Esophagus muscularis mucosa (tissue), 4 donors: ENCODE results near the gene BBLN. TPM values are rescaled to one million over a fixed set of nuclear protein-coding genes. Genes with fewer than 3 reads are reported as not detected.
"Not testable (repeated sequence)": the region's sequence is repeated elsewhere in the genome, so short reads cannot be mapped to it uniquely, and the experiment has no call there.

Experiments
- DNase-seq: peaks from one replicate; pipeline ENCODE4 v3.0.0-alpha.2; 2017; ENCODE audit errors: extremely low spot score
- H3K27ac ChIP-seq, 4 donors: fragments of 200-600 bp; sonication (generic); replicated peaks in 1 of 4; 1 replicate in 3 of 4; 2 replicates in 1 of 4; pipeline ENCODE4 v1.5.1; 2016 to 2019; ENCODE audit warnings: mild to moderate bottlenecking in 1 of 4
- H3K27me3 ChIP-seq, 4 donors: fragments of 200-600 bp; sonication (generic); one replicate each; pipeline versions ENCODE4 v1.5.1 to v1.6.0; 2016 to 2019
- H3K36me3 ChIP-seq, 4 donors: fragments of 200-600 bp; sonication (generic); one replicate each; pipeline ENCODE4 v1.5.1; 2016 to 2019
- H3K4me1 ChIP-seq, 4 donors: fragments of 200-600 bp; sonication (generic); one replicate each; pipeline ENCODE4 v1.5.1; 2016 to 2019
- H3K4me3 ChIP-seq, 4 donors: fragments of 200-600 bp; sonication (generic); 1 replicate in 2 of 4; 2 replicates in 2 of 4; pipeline ENCODE4 v1.5.1; 2016 to 2019; ENCODE audit warnings: mild to moderate bottlenecking in 4 of 4, moderate library complexity in 1 of 4
- H3K9me3 ChIP-seq, 4 donors: fragments of 200-600 bp; sonication (generic); 1 replicate in 3 of 4; 2 replicates in 1 of 4; pipeline ENCODE4 v1.5.1; 2016 to 2019
- CTCF ChIP-seq, 3 experiments: fragments of 200-600 bp in 2 of 3; fragments of 450-650 bp in 1 of 3; sonication (generic) in 2 of 3; IDR thresholded peaks; one replicate each; pipeline ENCODE4 v1.5.1; 2017 to 2019; ENCODE audit warnings: antibody characterized with exemption in 3 of 3, mild to moderate bottlenecking in 2 of 3, moderate library complexity in 1 of 3
- EP300 ChIP-seq: sonication (generic); formaldehyde crosslinking; IDR thresholded peaks from one replicate; pipeline ENCODE4 v1.6.1; 2017; ENCODE audit warnings: antibody characterized with exemption
- POLR2A ChIP-seq: fragments of 450-650 bp; IDR thresholded peaks from one replicate; pipeline ENCODE4 v1.6.1; 2017; ENCODE audit warnings: antibody characterized with exemption, moderate library complexity, mild to moderate bottlenecking, low read depth
- POLR2AphosphoS5 ChIP-seq, 2 donors: sonication (generic); formaldehyde crosslinking; IDR thresholded peaks; one replicate each; pipeline ENCODE4 v1.6.1; 2017; ENCODE audit warnings: antibody characterized with exemption in 2 of 2
- WGBS: methylation state at CpG from one replicate; pipeline ENCODE4 v1.1.5; 2018; 5-methylcytosine and 5-hydroxymethylcytosine counted together
- intact Hi-C: fragments of 100-400 bp; cut with DNase I; formaldehyde crosslinking; loops from one replicate; pipeline ENCODE4 v1.15.1; 2023
- total RNA-seq, 4 donors: library from RNA; depleted of rRNA; stranded (reverse); fragments of >200 nt; gene quantifications; one replicate each; pipeline versions ENCODE4 v1.1.0 to v1.2.1, GENCODE V29; 2016

BBLN gene
- total RNA-seq, 4 donors from 2014 or later = 132 to 213 (median 148) TPM

GRCh38 chr9:128175726-128176125 lies 15.7 kb downstream of the BBLN start:
- no peak for DNase-seq
- no peaks in the 10 kb centered on the region for H3K9me3 ChIP-seq
- no peaks in the 10 kb centered on the region for H3K27me3 ChIP-seq
- no peak overlapping the region for H3K27ac ChIP-seq
- no peak overlapping the region for H3K4me3 ChIP-seq
- no peaks in the 10 kb centered on the region for H3K4me1 ChIP-seq
- H3K36me3 ChIP-seq = peaks cover 59 to 87% (median 78%) of the 10 kb centered on the region in 4 donors
- TF ChIP-seq POLR2A (no peak), CTCF (IDR thresholded peaks at IDR 0.05) (no peak), EP300 (no peak), POLR2AphosphoS5 (IDR thresholded peaks at IDR 0.05) (no peak)
- intact Hi-C loops = no loop called here
- 100% methylated on average over 2 of the region's 2 CpGs for WGBS

- Histone ChIP-seq H3K4me3 (no peak overlapping the region), H3K9me3 (no peaks in the 10 kb centered on the region), H3K36me3 (peaks cover 59 to 90% (median 86%) of the 10 kb centered on the region in 4 donors), H3K27me3 (no peaks in the 10 kb centered on the region), H3K27ac (no peak overlapping the region), H3K4me1 (peaks cover 0 to 4% (median 2%) of the 10 kb centered on the region in 4 donors)
- WGBS = 96% methylated on average over 4 of the region's 11 CpGs
- TF ChIP-seq POLR2A (no peak), POLR2AphosphoS5 (IDR thresholded peaks at IDR 0.05) (no peak), CTCF (IDR thresholded peaks at IDR 0.05) (no peak), EP300 (no peak)
- intact Hi-C loops = no loop called here
- DNase-seq = no peak
Observed at GRCh38 chr9:128178806-128179431, 18.9 kb downstream of the BBLN start.

GRCh38 chr9:128180001-128180400 lies 19.9 kb downstream of the BBLN start:
- peaks cover 60 to 90% (median 85%) of the 10 kb centered on the region in 4 donors for H3K36me3 ChIP-seq
- no peaks in the 10 kb centered on the region for H3K27me3 ChIP-seq
- intact Hi-C loops = no loop called here
- H3K4me3 ChIP-seq = no peak overlapping the region
- no peak for DNase-seq
- H3K4me1 ChIP-seq = peaks cover 0 to 4% (median 2%) of the 10 kb centered on the region in 4 donors
- TF ChIP-seq POLR2A (no peak), EP300 (no peak), POLR2AphosphoS5 (IDR thresholded peaks at IDR 0.05) (no peak), CTCF (IDR thresholded peaks at IDR 0.05) (no peak)
- WGBS = 90% methylated on average over 8 of the region's 8 CpGs
- no peak overlapping the region for H3K27ac ChIP-seq
- no peaks in the 10 kb centered on the region for H3K9me3 ChIP-seq

- no peak overlapping the region for H3K4me3 ChIP-seq
- intact Hi-C loops = no loop called here
- no peak for TF ChIP-seq CTCF (IDR thresholded peaks at IDR 0.05)
- TF ChIP-seq EP300 = no peak
- TF ChIP-seq POLR2A = no peak
- TF ChIP-seq POLR2AphosphoS5 (IDR thresholded peaks at IDR 0.05) = no peak
- H3K4me1 ChIP-seq = peaks cover 0 to 4% (median 2%) of the 10 kb centered on the region in 4 donors
- no peaks in the 10 kb centered on the region for H3K9me3 ChIP-seq
- peaks cover 60 to 90% (median 85%) of the 10 kb centered on the region in 4 donors for H3K36me3 ChIP-seq
- 95% methylated on average over 8 of the region's 8 CpGs for WGBS
- no peak for DNase-seq
- no peaks in the 10 kb centered on the region for H3K27me3 ChIP-seq
- H3K27ac ChIP-seq = no peak overlapping the region
Observed at GRCh38 chr9:128180447-128180846, 20.4 kb downstream of the BBLN start.

- DNase-seq, intact Hi-C loops, H3K9me3 ChIP-seq, H3K4me1 ChIP-seq, H3K4me3 ChIP-seq, H3K27me3 ChIP-seq: not testable (repeated sequence)
- peak; percentile 36 to 58 (median 57) for TF ChIP-seq CTCF (IDR thresholded peaks at IDR 0.05)
- 38% methylated on average over 10 of the region's 12 CpGs for WGBS
- Histone ChIP-seq H3K27ac (peak overlapping the region in 1 of 4 donors; percentile 18), H3K36me3 (peaks cover 52 to 90% (median 83%) of the 10 kb centered on the region in 4 donors)
Observed at GRCh38 chr9:128181480-128181879, 21.4 kb downstream of the BBLN start.
